Heart left ventricle (tissue), 16 donors: ENCODE data around the gene AREL1. TPM values are rescaled to one million over a fixed set of nuclear protein-coding genes. Genes with fewer than 3 reads are reported as not detected.

Experiments
- ATAC-seq, 4 donors: fragments of 200-7000 bp; cut with Tn5 transposase; one replicate each; pipeline ENCODE4 v1.9.1; 2020 to 2022; ENCODE audit warnings: moderate library complexity in 4 of 4, mild to moderate bottlenecking in 3 of 4, moderate number of reproducible peaks in 1 of 4
- DNase-seq, 5 donors: peaks; one replicate each; pipeline ENCODE4 v3.0.0-alpha.2; 2020
- H3K27ac ChIP-seq, 12 donors: fragments of 200-600 bp; sonication (generic) in 4 of 12; one replicate each; pipeline versions ENCODE4 v1.5.0 to v1.8.0; 2016 to 2022; ENCODE audit warnings: mild to moderate bottlenecking in 2 of 12
- H3K27me3 ChIP-seq, 9 donors: fragments of 200-600 bp; sonication (generic) in 2 of 9; one replicate each; pipeline versions ENCODE4 v1.5.1 to v1.8.0; 2016 to 2022; ENCODE audit warnings: mild to moderate bottlenecking in 3 of 9
- H3K36me3 ChIP-seq, 9 donors: fragments of 200-600 bp; sonication (generic) in 2 of 9; one replicate each; pipeline versions ENCODE4 v1.5.0 to v1.8.0; 2018 to 2022; ENCODE audit warnings: mild to moderate bottlenecking in 2 of 9
- H3K4me1 ChIP-seq, 12 donors: fragments of 200-600 bp; sonication (generic) in 4 of 12; one replicate each; pipeline versions ENCODE4 v1.5.0 to v1.8.0; 2016 to 2022; ENCODE audit warnings: mild to moderate bottlenecking in 3 of 12
- H3K4me3 ChIP-seq, 12 donors: fragments of 200-600 bp; sonication (generic) in 4 of 12; one replicate each; pipeline versions ENCODE4 v1.5.0 to v1.8.0; 2017 to 2022; ENCODE audit warnings: mild to moderate bottlenecking in 9 of 12, moderate library complexity in 4 of 12
- H3K9me3 ChIP-seq, 12 donors: fragments of 200-600 bp; sonication (generic) in 4 of 12; one replicate each; pipeline versions ENCODE4 v1.5.0 to v1.8.0; 2016 to 2022; ENCODE audit warnings: mild to moderate bottlenecking in 1 of 12
- CTCF ChIP-seq, 12 donors: fragments of 200-600 bp; sonication (generic) in 4 of 12; IDR thresholded peaks; one replicate each; pipeline versions ENCODE4 v1.5.0 to v1.8.0; 2018 to 2022; ENCODE audit warnings: antibody characterized with exemption in 12 of 12, mild to moderate bottlenecking in 5 of 12
- POLR2A ChIP-seq, 2 donors: fragments of 450-650 bp; IDR thresholded peaks; one replicate each; pipeline ENCODE4 v1.6.1; 2017; ENCODE audit warnings: antibody characterized with exemption in 2 of 2, mild to moderate bottlenecking in 2 of 2, moderate library complexity in 2 of 2
- WGBS, 4 donors: extraction: QIAGEN DNeasy Blood & Tissue Kit in 2 of 4; methylation state at CpG; one replicate each; pipeline versions ENCODE4 v1.1.5 to v1.1.7; 2013 to 2018; 5-methylcytosine and 5-hydroxymethylcytosine counted together
- intact Hi-C, 10 donors: fragments of 100-400 bp; cut with DNase I; formaldehyde crosslinking; loops; one replicate each; pipeline versions ENCODE4 v1.11.1 to v1.14.2; 2022
- polyA plus RNA-seq, 2 donors: library from polyadenylated mRNA; stranded (reverse); fragments of 200-250 nt; gene quantifications; one replicate each; pipeline ENCODE4 v1.2.3, GENCODE V29; 2013
- total RNA-seq, 9 donors: library from RNA; depleted of rRNA in 2 of 9; stranded (reverse); fragments of >200 nt in 2 of 9; fragmentation: NEBNext Ultra II Directional in 3 of 9; extraction: Animal tissue kit (Norgen Biotek cat#: 25700) in 3 of 9; gene quantifications; one replicate each; pipeline versions ENCODE4 v1.1.0 to v1.2.4, GENCODE V29; 2016 to 2023
- donor health status: ischemic (EF 13 %, LVEDD 7.1; RV severe dilation, severe dysfunction).
- donor health status: healthy with polysubstance abuse.
- donor health status: DM: no; HTN: yes; CAD: no.
- donor health status: DM: no; HTN: no; CAD: no.
- donor health status: ischemic (EF 25% LVEDD 6.9; RV normal size, moderate dysfunction).
- donor health status: ischemic (EF 25% LVEDD 5.7; RV mildly dilated, moderate dysfunction).
- donor health status: healthy.
- donor health status: DM: yes; HTN: yes; CAD: no.
- donor health status: ischemic (EF 35%, LVEDD 5.7; RV mildly dilated, moderate dysfunction).
- donor health status: nonischemic (EF 11% LVEDD 7.7; RV severe dilation, severe dysfunction).
- donor health status: DM: yes; HTN: yes; CAD: no.
- donor health status: PGD.
- donor health status: ischemic (EF 29% LVEDD 5.4; RV normal size, mild dysfunction).
- donor health status: nonischemic (EF 23%, LVEDD 6.1; RV moderate dilation, normal function).

AREL1 gene
- total and polyA plus RNA-seq, 11 donors: 7.8 to 30.9 (median 22.2) TPM

- intact Hi-C loops: no loop called here
- Histone ChIP-seq H3K36me3 (no peaks in the 10 kb centered on the region), H3K27ac (no peak overlapping the region), H3K27me3 (no peaks in the 10 kb centered on the region), H3K4me3 (no peak overlapping the region), H3K9me3 (peaks cover 0 to 15% (median 3%) of the 10 kb centered on the region in 12 donors), H3K4me1 (no peaks in the 10 kb centered on the region)
- DNase-seq (no peak), ATAC-seq (no peak)
- 75 to 84% (median 79%) methylated on average over 2 of the region's 2 CpGs for WGBS, 4 donors
- TF ChIP-seq CTCF (IDR thresholded peaks at IDR 0.05) (no peak), POLR2A (IDR thresholded peaks at IDR 0.05) (no peak)
Observed at GRCh38 chr14:74754157-74754556, 41.3 kb upstream of the AREL1 start.

- DNase-seq: no peak
- no peaks in the 10 kb centered on the region for H3K27me3 ChIP-seq
Observed at GRCh38 chr14:74747237-74747636, 34.4 kb upstream of the AREL1 start.

GRCh38 chr14:74739293-74740030 lies 26.6 kb upstream of the AREL1 start:
- TF ChIP-seq POLR2A (IDR thresholded peaks at IDR 0.05) (no peak), CTCF (IDR thresholded peaks at IDR 0.05) (no peak)

More at GRCh38 chr14:74747237-74747636, 34.4 kb upstream of the AREL1 start:
- Histone ChIP-seq H3K4me1 (no peaks in the 10 kb centered on the region), H3K9me3 (peaks cover 0 to 5% (median 0%) of the 10 kb centered on the region in 12 donors), H3K27ac (no peak overlapping the region), H3K4me3 (no peak overlapping the region), H3K36me3 (no peaks in the 10 kb centered on the region)
- ATAC-seq: no peak
- intact Hi-C loops: no loop called here
- TF ChIP-seq CTCF (IDR thresholded peaks at IDR 0.05): no peak
- no peak for TF ChIP-seq POLR2A (IDR thresholded peaks at IDR 0.05)
- WGBS, 4 donors: 77 to 94% (median 87%) methylated on average over 2 of the region's 2 CpGs

GRCh38 chr14:74737753-74738325 lies 25.0 kb upstream of the AREL1 start:
- no peak for TF ChIP-seq POLR2A (IDR thresholded peaks at IDR 0.05)
- no peak for TF ChIP-seq CTCF (IDR thresholded peaks at IDR 0.05)
- no peaks in the 10 kb centered on the region for H3K9me3 ChIP-seq
- DNase-seq (no peak), ATAC-seq (no peak)
- H3K36me3 ChIP-seq: peaks cover 0 to 66% (median 61%) of the 10 kb centered on the region in 9 donors
- intact Hi-C loops: no loop called here
- H3K4me1 ChIP-seq: no peaks in the 10 kb centered on the region
- WGBS, 4 donors: 95 to 100% (median 98%) methylated on average over 4 of the region's 4 CpGs
- no peak overlapping the region for H3K27ac ChIP-seq
- H3K4me3 ChIP-seq: no peak overlapping the region
- H3K27me3 ChIP-seq: no peaks in the 10 kb centered on the region

More at GRCh38 chr14:74739293-74740030, 26.6 kb upstream of the AREL1 start:
- H3K4me1 ChIP-seq: no peaks in the 10 kb centered on the region
- H3K36me3 ChIP-seq: peaks cover 0 to 50% (median 45%) of the 10 kb centered on the region in 9 donors
- no peak overlapping the region for H3K4me3 ChIP-seq
- ATAC-seq (no peak), DNase-seq (no peak)
- 95 to 96% (median 96%) methylated on average over 8 of the region's 8 CpGs for WGBS, 4 donors
- H3K27me3 ChIP-seq: no peaks in the 10 kb centered on the region
- no peaks in the 10 kb centered on the region for H3K9me3 ChIP-seq
- no peak overlapping the region for H3K27ac ChIP-seq
- intact Hi-C loops: no loop called here
